ENCODE results near the gene PDE2A. TPM values are rescaled to one million over a fixed set of nuclear protein-coding genes. Genes with fewer than 3 reads are reported as not detected.
A peak's percentile ranks its signal among the peaks of the same experiment; 100 is the strongest.

PDE2A gene
- total and polyA plus RNA-seq, 2 donors (not counting 1 experiment from before 2014, with no cell fraction given), result 0.88 to 2.9 TPM

GRCh38 chr11:72719144-72719543 is 44.9 kb upstream of the PDE2A start:
- Histone ChIP-seq H4K20me1 (ENCODE audit: control insufficient read depth, insufficient read depth, low read length, poor library complexity, severe bottlenecking) (peaks cover 98% of the 10 kb centered on the region), H3K27me3 (replicated peaks in 1 of 4; ENCODE audit: control extremely low read depth in 1 of 4, control insufficient read depth in 3 of 4, insufficient read depth in 4 of 4, low read length in 3 of 4) (no peaks in the 10 kb centered on the region), H3K36me3 (replicated peaks in 1 of 2; ENCODE audit: control extremely low read depth in 1 of 2, control insufficient read depth in 1 of 2, extremely low read depth in 1 of 2, insufficient read depth in 2 of 2, low read length in 1 of 2) (peaks cover 0 to 68% of the 10 kb centered on the region in 2 experiments), H3K4me1 (ENCODE audit: control insufficient read depth in 2 of 2, insufficient read depth in 2 of 2, low read length in 2 of 2) (peaks cover 42 to 64% of the 10 kb centered on the region in 2 donors), H3K27ac (ENCODE audit: low read length in 2 of 2) (peak overlapping the region in 1 of 2 donors; percentile 81), H2AFZ (ENCODE audit: insufficient read depth, low read depth, low read length, poor library complexity, severe bottlenecking) (no peak overlapping the region), H3K4me2 (replicated peaks; ENCODE audit: low read depth, low read length, poor library complexity, severe bottlenecking) (peak overlapping the region; percentile 97), H3K79me2 (ENCODE audit: control insufficient read depth, insufficient read depth, low read length) (peaks cover 100% of the 10 kb centered on the region), H3K9ac (ENCODE audit: low read length) (peak overlapping the region; percentile 8), H3K4me3 (ENCODE audit: control extremely low read depth in 1 of 5, extremely low read depth in 1 of 5, insufficient read depth in 1 of 5, low read depth in 2 of 5, low read length in 4 of 5) (no peak overlapping the region), H3K9me3 (ENCODE audit: control extremely low read depth in 1 of 3, control insufficient read depth in 2 of 3, insufficient read depth in 1 of 3, low read length in 2 of 3) (no peaks in the 10 kb centered on the region)
- CTCF ChIA-PET, result interaction anchor here (1.2 to 23.8 kb wide), 2 partner anchors 16 to 71 kb away, joined by 3 to 390 read pairs; partner anchors contain the start of gene STARD10
- ATAC-seq (ENCODE audit: low read depth) (no peak), DNase-seq (no peak)
- H3K4me3 Mint-ChIP-seq, result peak overlapping the region; percentile 95
- H3K4me1 Mint-ChIP-seq, result peaks cover 73% of the 10 kb centered on the region
- no peaks in the 10 kb centered on the region for H3K27me3 Mint-ChIP-seq
- POLR2A ChIA-PET, result no interaction called here
- H3K27ac Mint-ChIP-seq, result peak overlapping the region; percentile 94
- WGBS (ENCODE audit: insufficient coverage), result 30% methylated on average over 2 of the region's 2 CpGs
- intact Hi-C loops (cut with micrococcal nuclease), result no loop called here
- H3K9me3 Mint-ChIP-seq (ENCODE audit: insufficient read depth), result no peaks in the 10 kb centered on the region
- no peak for TF ChIP-seq CTCF (IDR thresholded peaks at IDR 0.05)

GRCh38 chr11:72718101-72718501 is 43.9 kb upstream of the PDE2A start:
- intact Hi-C loops (cut with micrococcal nuclease), result no loop called here
- Histone ChIP-seq H3K9me3 (ENCODE audit: control extremely low read depth in 1 of 3, control insufficient read depth in 2 of 3, insufficient read depth in 1 of 3, low read length in 2 of 3) (no peaks in the 10 kb centered on the region), H3K4me2 (replicated peaks; ENCODE audit: low read depth, low read length, poor library complexity, severe bottlenecking) (peak overlapping the region; percentile 16), H3K4me3 (ENCODE audit: control extremely low read depth in 1 of 5, extremely low read depth in 1 of 5, insufficient read depth in 1 of 5, low read depth in 2 of 5, low read length in 4 of 5) (no peak overlapping the region), H4K20me1 (ENCODE audit: control insufficient read depth, insufficient read depth, low read length, poor library complexity, severe bottlenecking) (peaks cover 98% of the 10 kb centered on the region), H2AFZ (ENCODE audit: insufficient read depth, low read depth, low read length, poor library complexity, severe bottlenecking) (no peak overlapping the region), H3K4me1 (ENCODE audit: control insufficient read depth in 2 of 2, insufficient read depth in 2 of 2, low read length in 2 of 2) (peaks cover 42 to 54% of the 10 kb centered on the region in 2 donors), H3K9ac (ENCODE audit: low read length) (no peak overlapping the region), H3K36me3 (replicated peaks in 1 of 2; ENCODE audit: control extremely low read depth in 1 of 2, control insufficient read depth in 1 of 2, extremely low read depth in 1 of 2, insufficient read depth in 2 of 2, low read length in 1 of 2) (peaks cover 0 to 66% of the 10 kb centered on the region in 2 experiments), H3K27me3 (replicated peaks in 1 of 4; ENCODE audit: control extremely low read depth in 1 of 4, control insufficient read depth in 3 of 4, insufficient read depth in 4 of 4, low read length in 3 of 4) (no peaks in the 10 kb centered on the region), H3K79me2 (ENCODE audit: control insufficient read depth, insufficient read depth, low read length) (peaks cover 100% of the 10 kb centered on the region), H3K27ac (ENCODE audit: low read length in 2 of 2) (no peak overlapping the region)
- TF ChIP-seq EZH2 (IDR thresholded peaks at IDR 0.05; ENCODE audit: borderline replicate concordance, insufficient read depth, low read depth, low read length, poor library complexity, severe bottlenecking), result no peak
- no peak for TF ChIP-seq CTCF (IDR thresholded peaks at IDR 0.05)
- Mint-ChIP-seq H3K4me3 (no peak overlapping the region), H3K9me3 (ENCODE audit: insufficient read depth) (no peaks in the 10 kb centered on the region), H3K27me3 (no peaks in the 10 kb centered on the region), H3K27ac (peak overlapping the region; percentile 73), H3K4me1 (peaks cover 65% of the 10 kb centered on the region)
- 82% methylated on average over 9 of the region's 9 CpGs for WGBS (ENCODE audit: insufficient coverage)
- ChIA-PET CTCF (interaction anchor here (0.9 to 23.8 kb wide), 3 partner anchors 17 to 72 kb away, joined by 3 to 390 read pairs (median 3); partner anchors contain the start of gene STARD10), POLR2A (interaction anchor here (0.6 kb wide), 1 partner anchor 22 kb away, joined by 3 read pairs; no protein-coding TSS in a partner anchor)
- DNase-seq (no peak), ATAC-seq (ENCODE audit: low read depth) (no peak)

Data from B cell (primary cell).